ENCODE data around the gene GABBR2. TPM values are rescaled to one million over a fixed set of nuclear protein-coding genes. Genes with fewer than 3 reads are reported as not detected.

The GABBR2 gene
- total RNA-seq, 4 donors from 2014 or later, result 2.4 to 13.6 (median 10.0) TPM

DNA sequence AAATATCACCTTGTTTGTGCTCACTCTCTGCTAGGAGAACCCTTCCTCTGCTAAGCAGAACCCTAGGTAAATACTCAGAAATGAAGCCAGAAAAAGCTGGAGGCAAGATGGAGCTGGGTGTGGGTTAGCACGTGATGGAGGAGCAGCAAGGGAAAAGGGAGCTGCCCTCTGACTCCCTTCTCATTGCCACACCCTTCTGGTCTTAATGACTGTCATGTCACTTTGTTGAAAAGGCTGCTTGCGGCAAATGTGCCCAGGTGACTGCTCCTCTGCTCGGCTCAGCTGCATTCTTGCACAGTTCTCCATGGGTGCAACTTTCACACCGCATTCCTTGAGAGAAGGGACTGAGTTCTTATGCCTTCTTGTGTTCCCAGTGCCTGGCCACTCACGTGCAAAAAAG is 416.9 kb downstream of the GABBR2 start:
- WGBS, 2 donors, result 63 to 65% methylated on average over 5 of the region's 5 CpGs
- H3K4me3 ChIP-seq (replicated peaks in 1 of 3), result no peak overlapping the region
- DNase-seq, result no peak
- H3K9me3 ChIP-seq, result no peaks in the 10 kb centered on the region
- TF ChIP-seq, protein P1, sequence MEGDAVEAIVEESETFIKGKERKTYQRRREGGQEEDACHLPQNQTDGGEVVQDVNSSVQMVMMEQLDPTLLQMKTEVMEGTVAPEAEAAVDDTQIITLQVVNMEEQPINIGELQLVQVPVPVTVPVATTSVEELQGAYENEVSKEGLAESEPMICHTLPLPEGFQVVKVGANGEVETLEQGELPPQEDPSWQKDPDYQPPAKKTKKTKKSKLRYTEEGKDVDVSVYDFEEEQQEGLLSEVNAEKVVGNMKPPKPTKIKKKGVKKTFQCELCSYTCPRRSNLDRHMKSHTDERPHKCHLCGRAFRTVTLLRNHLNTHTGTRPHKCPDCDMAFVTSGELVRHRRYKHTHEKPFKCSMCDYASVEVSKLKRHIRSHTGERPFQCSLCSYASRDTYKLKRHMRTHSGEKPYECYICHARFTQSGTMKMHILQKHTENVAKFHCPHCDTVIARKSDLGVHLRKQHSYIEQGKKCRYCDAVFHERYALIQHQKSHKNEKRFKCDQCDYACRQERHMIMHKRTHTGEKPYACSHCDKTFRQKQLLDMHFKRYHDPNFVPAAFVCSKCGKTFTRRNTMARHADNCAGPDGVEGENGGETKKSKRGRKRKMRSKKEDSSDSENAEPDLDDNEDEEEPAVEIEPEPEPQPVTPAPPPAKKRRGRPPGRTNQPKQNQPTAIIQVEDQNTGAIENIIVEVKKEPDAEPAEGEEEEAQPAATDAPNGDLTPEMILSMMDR (IDR thresholded peaks at IDR 0.05), result no peak
- TF ChIP-seq POLR2A (IDR thresholded peaks at IDR 0.05), result no peak
- intact Hi-C loops (cut with DNase I), result no loop called here
- H3K36me3 ChIP-seq, result no peaks in the 10 kb centered on the region
- no peaks in the 10 kb centered on the region for H3K4me1 ChIP-seq
- H3K27me3 ChIP-seq, result no peaks in the 10 kb centered on the region
- no peak overlapping the region for H3K27ac ChIP-seq

DNA sequence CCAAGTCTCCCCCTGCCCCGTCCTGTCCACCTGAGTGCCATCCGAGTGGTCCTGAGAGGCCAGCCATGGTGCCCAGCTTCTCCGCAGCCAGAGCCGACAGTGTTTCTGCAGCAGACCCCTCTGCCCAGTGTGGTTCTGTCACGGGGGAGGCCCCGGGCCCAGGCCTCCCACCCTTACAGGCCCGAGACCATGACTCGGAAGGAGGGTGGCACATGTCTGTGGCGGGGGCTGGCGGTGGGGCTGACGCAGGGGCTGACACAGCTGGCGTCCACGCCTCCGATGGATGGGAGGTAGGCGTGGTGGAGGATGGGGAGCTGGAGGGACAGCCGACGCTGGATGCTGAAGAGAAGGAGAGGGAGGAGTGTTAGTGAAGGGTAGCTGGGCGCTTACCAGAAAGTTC is 418.3 kb downstream of the GABBR2 start:
- WGBS, 2 donors, result 87 to 92% methylated on average over 16 to 18 of the region's 18 CpGs
- no peak for TF ChIP-seq POLR2A (IDR thresholded peaks at IDR 0.05)
- TF ChIP-seq, protein P1 (IDR thresholded peaks at IDR 0.05), result no peak
- H3K27ac ChIP-seq, result no peak overlapping the region
- no peak for DNase-seq
- H3K36me3 ChIP-seq, result no peaks in the 10 kb centered on the region
- no peak overlapping the region for H3K4me3 ChIP-seq (replicated peaks in 1 of 3)
- no peaks in the 10 kb centered on the region for H3K27me3 ChIP-seq
- H3K4me1 ChIP-seq, result no peaks in the 10 kb centered on the region
- no peaks in the 10 kb centered on the region for H3K9me3 ChIP-seq
- intact Hi-C loops (cut with DNase I), result no loop called here

DNA sequence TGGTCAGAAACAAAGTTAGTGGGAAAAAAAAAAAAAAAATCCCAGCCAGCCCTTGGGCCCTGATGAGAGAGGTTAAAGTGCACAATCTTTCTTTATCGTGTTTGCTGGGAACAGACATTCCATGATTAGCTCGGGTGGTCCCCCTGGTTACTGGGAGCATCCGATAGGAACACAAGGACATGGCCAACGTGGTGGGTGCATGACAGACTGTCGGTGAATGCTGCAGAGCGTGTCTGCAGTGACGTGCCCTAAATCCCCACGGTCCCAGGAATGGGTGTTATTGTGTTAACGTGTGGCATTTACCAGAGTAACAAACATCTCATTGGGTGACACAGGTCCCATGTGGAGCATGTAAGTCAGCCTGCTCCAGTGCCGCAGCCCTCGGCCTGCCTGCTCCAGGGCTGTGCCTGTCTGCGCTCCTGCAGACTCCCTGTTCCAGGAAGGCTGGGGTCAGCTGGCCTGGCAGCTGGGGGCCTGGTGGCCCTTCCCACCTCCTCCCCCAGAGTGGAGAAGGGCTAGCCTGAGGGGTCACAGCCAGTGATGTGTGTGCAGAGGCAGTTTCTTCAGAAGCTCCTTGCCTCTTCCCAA is 419.0 kb downstream of the GABBR2 start:
- Histone ChIP-seq H3K36me3 (no peaks in the 10 kb centered on the region), H3K4me3 (replicated peaks in 1 of 3) (no peak overlapping the region), H3K27ac (no peak overlapping the region), H3K9me3 (no peaks in the 10 kb centered on the region), H3K4me1 (no peaks in the 10 kb centered on the region), H3K27me3 (no peaks in the 10 kb centered on the region)
- no peak for DNase-seq
- TF ChIP-seq, protein P1 (IDR thresholded peaks at IDR 0.05), result no peak
- no peak for TF ChIP-seq POLR2A (IDR thresholded peaks at IDR 0.05)
- 73 to 78% methylated on average over 8 to 12 of the region's 12 CpGs for WGBS, 2 donors
- intact Hi-C loops (cut with DNase I), result no loop called here

DNA sequence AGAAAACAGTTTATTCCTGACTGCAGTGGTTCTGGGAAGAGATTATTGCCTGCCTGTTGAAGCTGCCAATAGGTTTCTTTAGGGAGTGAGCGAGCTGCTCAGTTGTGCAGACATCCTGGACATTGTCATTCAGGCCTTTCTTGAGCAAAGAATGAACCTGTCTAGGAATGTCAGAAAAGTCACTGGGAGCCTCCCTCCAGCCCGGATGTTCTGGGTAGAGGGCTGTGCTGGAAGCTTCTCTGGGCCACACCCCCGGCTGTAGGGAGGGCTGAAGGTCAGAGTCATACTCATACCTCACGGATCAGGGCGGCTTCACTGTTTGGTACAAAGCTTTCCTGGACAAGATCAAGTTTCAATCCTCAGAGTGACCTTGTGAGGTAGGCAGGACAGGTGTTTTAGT is 419.9 kb downstream of the GABBR2 start:
- TF ChIP-seq POLR2A (IDR thresholded peaks at IDR 0.05), result no peak
- TF ChIP-seq, protein P1 (IDR thresholded peaks at IDR 0.05), result no peak
- no peaks in the 10 kb centered on the region for H3K9me3 ChIP-seq
- no peak overlapping the region for H3K4me3 ChIP-seq (replicated peaks in 1 of 3)
- DNase-seq, result no peak
- H3K27ac ChIP-seq, result no peak overlapping the region
- no peaks in the 10 kb centered on the region for H3K36me3 ChIP-seq
- intact Hi-C loops (cut with DNase I), result no loop called here
- no peaks in the 10 kb centered on the region for H3K27me3 ChIP-seq
- WGBS, 2 donors, result 67 to 73% methylated on average over 5 of the region's 5 CpGs
- no peaks in the 10 kb centered on the region for H3K4me1 ChIP-seq

DNA sequence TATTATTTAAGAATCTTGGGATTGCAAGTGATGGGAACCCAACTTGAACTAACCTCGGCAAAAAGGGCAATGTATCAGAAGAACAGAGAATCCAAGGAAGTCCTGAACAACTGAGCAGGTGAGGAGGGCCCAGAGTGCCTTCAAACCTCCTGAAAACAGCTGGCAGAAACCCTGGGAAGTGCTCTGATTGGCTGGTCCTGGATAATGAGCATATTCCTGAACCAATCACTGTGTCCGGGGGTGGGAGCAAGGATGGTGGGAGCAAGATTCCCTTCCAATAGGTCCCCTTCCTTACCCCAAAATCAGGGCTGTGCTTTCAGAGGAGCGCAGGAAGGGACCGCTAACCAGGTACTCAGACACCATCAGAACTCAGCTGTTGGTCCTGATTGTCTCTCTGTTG is 421.4 kb downstream of the GABBR2 start:
- Histone ChIP-seq H3K27ac (no peak overlapping the region), H3K27me3 (no peaks in the 10 kb centered on the region), H3K36me3 (no peaks in the 10 kb centered on the region), H3K9me3 (no peaks in the 10 kb centered on the region), H3K4me3 (replicated peaks in 1 of 3) (no peak overlapping the region), H3K4me1 (no peaks in the 10 kb centered on the region)
- 92% methylated on average over 4 of the region's 4 CpGs for WGBS, 2 donors
- intact Hi-C loops (cut with DNase I), result no loop called here
- DNase-seq, result no peak
- TF ChIP-seq, protein P1 (IDR thresholded peaks at IDR 0.05), result no peak
- no peak for TF ChIP-seq POLR2A (IDR thresholded peaks at IDR 0.05)
